ENCODE data around the gene DLEC1.
"Not testable (repeated sequence)": the region's sequence is repeated elsewhere in the genome, so short reads cannot be mapped to it uniquely, and the experiment has no call there.

Gene DLEC1

DNA sequence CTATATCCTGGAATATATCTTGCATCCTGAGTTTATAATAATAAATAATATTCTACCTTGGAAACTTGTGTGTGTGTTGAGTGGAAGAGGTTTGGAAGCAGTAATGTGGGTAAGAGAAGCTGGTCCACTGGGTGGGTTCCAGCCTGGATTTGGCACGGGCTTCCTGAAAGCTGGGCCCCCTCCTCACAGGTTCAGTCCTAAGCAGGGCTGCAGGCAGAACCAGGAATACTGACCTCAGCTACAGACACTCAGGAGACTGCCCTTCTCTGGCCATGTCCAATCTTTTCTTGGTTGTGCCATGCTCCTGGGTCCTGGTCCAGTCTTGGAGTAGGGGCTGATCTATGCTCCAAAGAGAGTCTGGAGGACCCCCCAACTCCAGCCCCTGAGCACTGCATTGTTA is 104.0 kb downstream of the DLEC1 start:
- no peak for DNase-seq

DNA sequence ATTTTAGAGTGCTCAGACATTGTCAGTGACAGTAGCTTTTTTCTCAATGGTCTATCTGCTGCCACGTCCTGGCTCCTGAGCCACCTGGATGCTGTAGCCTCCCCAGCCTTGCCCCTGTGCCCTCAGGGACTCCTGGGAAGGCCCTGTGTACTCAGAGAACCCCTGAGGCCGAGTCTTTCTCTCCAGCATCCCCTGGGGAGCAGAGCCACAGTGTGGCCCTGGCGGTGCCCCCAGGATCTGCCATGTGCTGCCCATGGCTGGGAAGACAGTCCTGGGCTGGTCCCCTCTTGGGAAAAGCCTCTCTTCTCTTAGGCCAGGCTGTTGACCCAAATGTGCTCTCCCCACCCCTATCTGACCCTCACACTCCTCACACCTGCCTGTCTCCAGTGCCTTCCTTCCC is 104.5 kb downstream of the DLEC1 start:
- no peak for DNase-seq

DNA sequence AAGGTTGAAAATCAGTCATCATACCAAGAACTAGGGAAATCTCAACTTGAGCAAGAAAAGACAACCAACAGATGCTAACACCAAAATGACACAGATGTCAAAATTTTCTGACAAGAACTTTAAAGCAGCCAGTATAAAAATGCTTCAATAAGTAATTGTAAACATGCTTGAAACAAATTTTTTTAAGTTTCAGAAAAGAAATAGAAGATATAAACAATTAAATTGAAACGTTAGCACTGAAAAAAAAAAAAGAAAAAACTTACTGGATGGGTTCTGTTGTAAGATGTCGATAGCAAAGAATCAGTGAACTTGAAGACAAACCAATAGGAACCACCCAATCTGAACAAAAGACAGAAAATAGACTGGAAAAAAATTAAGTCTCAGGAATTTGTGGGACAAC is 107.5 kb downstream of the DLEC1 start:
- no peak for DNase-seq

DNA sequence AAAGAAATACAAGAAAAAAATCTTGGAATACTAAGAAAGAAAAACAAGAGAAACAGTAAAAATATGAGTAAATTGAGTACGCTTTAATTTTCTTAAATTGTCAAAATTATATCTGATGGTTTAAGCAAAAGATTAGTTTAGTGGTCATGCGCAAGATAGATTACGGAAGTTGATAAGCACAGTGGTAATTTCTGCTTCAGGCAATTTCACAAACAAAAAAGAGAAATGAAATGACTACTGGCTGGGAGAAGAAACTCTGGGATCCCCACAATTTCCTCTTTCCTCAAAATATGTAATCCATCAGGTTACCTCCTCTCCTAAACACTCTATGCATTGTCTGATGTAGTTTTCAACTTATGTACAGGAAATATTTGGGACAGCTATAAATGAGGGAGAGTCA is 108.4 kb downstream of the DLEC1 start:
- DNase-seq: no peak

DNA sequence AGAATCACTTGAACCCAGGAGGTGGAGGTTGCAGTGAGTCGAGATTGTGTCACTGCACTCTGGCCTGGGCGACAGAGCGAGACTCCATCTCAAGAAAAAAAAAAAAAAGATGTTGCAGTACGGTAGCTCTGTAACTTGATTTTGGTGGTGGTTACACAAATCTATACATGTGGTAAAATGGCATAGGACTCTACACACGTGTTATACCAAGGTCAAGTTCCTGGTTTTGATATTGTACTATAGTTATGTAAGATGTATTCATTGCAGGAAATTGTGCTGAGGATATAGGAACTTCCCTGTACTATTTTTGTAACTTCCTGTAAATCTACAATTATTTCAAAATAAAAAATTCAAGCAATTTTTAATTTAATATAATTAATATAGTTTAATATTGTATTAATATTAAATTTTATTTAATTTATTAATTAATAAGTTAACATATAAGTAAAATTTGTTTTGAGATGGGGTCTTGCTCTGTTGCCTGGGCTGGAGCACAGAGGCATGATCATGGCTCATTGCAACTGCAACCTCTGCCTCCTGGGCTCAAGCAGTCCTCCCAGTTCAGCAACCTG is 109.4 kb downstream of the DLEC1 start:
- DNase-seq: no peak

DNA sequence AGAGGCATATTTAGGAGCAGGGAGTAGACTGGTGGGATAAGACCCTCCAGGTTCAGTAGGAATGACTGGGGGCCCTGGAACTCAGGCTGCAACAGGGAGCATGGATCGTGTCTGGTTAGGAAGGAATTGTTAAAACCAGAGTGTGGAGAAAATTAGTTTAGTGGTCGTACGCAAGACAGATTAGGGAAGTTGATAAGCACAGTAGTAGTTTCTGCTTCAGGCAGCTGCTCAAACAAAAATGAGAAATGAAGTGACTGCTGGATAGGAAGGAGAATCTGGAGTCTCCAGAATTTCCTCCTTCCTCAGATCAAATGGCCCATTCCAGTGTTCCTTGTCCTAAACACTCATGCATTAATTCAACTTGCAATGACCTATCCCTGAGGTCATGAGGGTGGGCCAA is 110.7 kb downstream of the DLEC1 start:
- no peak for DNase-seq

DNA sequence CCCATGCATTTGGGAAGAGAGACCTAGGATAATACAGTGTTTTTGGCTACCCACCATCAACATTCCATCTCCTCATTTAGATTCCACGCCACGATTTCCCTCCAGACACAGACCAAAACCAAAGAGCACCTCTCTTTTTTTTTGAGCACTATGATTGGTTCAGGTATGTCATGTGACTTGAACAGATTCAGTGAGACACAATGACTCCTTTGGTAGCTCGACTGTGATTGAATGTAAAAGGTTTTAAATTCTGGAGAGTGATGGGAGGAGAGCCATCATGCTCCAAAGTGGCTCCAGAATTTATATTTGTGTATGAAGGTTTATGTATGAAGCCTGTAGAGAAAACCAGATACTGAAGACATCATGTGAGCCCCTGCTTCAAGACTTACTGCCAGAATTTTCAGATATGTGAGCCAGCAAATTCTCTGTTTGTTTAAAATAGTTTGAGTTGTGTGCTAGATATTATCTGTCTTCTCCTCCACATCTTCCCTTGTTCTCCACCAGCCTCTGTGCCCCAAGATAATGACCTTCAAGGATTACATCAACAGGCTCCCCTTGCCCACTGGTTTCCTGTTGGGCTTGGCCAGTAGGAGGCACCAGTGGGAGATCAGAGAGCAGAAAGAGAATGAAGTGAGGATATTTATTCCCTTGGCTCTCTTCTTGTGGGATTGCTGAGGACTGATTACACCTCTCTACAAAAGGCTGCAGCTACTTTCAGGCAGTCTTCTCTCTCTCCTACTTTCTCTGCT is 111.9 kb downstream of the DLEC1 start:
- DNase-seq: no peak

DNA sequence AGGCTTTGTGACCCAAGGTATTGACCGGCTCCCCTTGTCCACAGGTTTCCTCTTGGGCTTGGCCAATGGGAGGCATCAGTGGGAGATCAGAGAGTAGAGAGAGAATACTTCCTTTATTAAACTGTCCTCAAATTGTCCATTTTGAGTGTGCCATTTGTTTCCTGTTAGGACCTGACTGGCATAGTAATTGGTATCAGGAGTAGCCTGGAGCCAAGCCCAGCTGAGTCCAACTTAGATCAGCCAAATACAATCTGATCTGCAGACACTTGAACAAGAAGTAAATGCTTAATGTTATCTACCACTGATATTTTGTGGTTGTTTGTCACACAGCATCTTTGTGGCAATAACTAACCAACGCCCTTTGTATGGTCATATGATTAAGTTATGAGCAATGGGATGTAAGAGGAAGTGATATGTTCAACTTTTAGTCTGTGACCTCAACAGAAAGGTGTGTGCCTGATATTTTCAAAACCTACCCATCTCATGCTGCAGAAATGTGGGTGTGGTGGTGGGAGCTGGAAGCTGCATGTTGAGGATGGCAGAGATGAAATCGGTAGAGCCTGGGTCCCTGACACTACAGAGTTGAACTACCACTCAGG is 112.8 kb downstream of the DLEC1 start:
- DNase-seq: no peak

DNA sequence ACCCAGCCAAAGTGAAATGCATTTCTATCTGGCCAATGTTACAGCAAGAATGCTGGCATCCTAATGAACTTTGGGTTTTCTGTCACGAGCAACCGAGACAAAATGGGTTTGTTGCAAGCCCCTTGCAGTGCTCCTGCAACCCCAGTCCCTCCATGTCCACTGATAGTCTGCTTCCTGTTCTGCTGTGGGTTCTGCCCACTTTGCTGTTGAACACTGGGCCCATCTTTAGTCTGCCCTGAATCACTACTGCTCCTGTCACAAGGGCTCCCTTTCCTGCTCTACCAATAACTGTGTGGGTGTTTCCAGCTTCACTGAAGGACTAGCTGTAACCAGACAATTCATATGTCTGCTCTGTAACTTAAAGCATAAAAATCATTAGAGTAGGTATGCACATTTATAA is 113.6 kb downstream of the DLEC1 start:
- no peak for DNase-seq

DNA sequence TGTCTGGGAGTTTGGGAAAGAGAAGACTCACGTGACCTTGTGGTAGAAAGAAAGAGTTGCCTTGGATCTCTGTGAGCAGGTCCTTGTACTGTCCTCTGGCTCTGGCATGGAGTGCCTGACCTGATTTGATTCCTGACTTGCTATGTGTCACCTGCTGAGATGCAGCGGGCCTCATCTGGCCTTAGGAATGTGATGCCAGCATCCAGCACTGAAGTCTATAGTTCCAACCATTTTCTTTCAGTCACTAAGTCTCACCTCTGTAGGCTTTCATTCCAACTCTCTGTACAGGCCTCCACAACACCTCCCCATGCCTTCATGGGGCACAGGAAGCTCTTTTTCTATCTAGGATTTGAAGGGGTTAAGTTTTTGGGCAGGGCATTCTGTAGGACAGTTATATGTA is 114.2 kb downstream of the DLEC1 start:
- DNase-seq: no peak

DNA sequence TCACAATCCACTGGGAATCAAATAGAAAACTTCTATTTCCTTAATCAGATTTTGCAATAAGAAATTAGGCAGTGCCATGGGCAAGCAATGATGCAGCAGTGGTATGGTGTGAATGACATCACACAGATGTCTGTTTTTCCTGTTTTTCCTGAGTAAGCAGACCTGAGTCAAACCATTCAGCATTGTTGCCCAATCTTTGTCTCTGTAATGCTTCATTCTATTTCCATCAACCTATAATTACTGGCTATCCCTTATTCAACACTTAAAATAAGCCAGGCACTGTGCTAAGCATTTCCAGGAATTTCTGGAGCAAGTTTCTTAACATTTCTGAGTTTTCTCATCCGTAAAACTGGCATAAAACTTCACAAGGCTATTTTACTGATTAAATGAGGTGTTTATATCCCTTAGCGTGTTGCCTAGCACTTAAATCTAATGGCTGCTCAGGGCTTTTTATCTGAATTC is 115.1 kb downstream of the DLEC1 start:
- no peak for DNase-seq

DNA sequence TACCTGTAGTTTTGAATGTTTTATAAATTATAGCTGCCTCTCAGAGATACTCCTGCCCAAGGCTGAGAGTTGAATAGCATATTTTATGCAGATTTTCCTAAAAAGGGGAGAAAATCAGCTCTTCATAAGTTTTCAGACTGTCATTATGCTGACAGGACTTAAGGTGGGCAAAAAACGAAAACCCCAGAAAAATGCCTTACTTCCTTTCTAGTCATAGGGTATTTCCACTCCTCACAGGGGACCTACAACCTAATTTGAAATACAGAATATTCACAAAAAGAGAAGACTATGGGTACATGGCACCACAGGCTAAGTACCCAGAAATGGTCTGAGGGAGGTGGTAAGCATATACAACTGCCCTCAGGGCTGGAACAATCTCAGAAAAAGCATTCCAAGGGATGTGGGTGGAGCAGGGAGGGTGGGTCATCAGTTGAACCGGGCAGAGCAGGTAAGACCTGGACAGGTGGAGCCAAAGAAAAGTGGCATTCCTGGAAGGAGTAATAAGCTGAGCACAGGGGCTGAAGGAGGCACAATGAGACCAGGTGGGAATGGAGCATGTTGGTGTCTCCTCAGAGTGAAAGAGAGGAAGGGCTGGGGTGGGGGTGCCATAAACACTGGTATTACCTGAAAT is 115.7 kb downstream of the DLEC1 start:
- no peak for DNase-seq

DNA sequence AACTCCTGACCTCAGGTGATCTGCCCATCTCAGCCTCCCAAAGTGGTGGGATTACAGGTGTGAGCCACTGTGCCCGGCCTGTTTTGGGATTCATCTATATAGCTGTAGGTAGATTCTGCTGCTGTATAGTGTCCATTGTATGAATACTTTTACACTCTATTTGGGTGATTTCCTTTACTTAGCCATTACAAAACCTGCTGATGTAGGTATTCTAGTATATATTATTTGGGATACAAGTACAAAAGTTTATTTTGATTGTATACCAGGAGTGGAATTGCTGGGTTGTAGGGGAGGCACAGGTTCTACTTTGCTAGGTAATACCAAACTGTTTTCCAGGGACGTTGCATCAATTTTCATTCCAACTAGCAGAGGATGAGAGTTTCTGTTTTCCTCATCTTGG is 116.8 kb downstream of the DLEC1 start:
- DNase-seq: no peak

DNA sequence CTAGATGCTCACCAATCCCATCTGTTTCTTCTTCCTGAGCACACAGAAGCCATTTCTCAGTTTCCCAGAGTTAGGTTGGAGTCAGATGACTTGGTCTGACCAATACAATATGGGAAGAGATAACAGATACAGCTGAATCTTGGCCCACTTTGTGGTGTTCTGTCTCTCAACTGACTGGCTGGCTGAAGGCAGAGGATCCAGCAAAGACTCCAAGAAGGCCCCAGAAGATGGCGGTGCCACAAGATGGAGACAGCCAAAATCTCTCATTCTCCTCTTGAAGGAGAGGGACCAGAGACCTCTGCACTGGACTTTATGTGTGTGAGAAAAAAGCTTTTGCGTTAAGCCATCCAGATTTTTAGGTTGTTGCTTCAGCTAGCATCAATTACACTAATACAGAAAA is 118.1 kb downstream of the DLEC1 start:
- DNase-seq: no peak

DNA sequence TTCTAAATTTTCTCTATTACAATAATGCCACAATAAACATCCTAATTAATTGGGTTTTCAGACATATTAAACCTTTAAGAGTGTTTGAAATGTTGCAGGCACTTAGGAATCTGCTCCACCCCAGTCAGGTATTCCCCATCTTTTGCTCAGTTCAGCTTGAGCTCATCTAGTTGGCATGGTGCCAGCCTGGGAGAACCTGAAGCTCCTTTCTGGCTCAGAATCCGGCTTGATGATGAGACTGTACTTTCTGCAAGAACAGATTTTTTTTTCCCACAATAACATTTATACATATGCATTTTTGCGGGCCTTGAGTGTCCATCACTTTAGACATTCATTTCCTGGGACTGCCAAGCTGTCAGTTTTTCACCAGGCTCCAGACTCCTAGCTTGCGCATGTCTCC is 118.6 kb downstream of the DLEC1 start:
- DNase-seq: no peak

DNA sequence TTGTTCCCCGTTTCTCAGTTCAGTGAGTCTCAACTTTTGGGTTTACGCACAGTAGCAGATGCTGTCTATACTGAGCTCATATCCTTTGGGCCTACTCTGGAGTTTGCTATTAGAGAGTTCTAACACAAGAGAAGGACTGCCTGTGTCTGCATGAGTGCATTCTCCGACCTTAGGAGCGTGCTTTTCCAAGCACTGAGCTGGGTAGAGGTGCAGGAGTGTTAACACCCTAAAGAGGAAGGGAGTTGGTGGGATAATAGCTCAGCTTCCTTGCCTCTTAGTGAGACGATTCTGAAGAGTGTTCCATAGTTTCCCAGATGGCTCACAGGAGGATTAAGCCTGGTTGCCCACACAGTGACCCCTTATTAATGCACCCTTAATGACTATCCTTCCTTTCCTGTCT is 119.5 kb downstream of the DLEC1 start:
- no peak for DNase-seq

DNA sequence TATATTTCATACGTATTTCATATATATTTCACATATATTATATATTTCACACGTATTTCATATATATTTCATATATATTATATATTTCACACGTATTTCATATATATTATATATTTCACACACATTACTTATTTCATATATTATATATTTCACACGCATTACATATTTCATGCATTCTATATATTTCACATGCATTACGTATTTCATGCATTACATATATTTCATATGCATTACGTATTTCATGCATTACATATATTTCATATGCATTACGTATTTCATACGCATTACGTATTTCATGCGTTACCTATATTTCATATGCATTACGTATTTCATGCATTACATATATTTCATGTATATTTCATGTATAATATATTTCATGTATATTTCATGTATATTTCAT is 121.7 kb downstream of the DLEC1 start:
- not testable (repeated sequence) for DNase-seq

DNA sequence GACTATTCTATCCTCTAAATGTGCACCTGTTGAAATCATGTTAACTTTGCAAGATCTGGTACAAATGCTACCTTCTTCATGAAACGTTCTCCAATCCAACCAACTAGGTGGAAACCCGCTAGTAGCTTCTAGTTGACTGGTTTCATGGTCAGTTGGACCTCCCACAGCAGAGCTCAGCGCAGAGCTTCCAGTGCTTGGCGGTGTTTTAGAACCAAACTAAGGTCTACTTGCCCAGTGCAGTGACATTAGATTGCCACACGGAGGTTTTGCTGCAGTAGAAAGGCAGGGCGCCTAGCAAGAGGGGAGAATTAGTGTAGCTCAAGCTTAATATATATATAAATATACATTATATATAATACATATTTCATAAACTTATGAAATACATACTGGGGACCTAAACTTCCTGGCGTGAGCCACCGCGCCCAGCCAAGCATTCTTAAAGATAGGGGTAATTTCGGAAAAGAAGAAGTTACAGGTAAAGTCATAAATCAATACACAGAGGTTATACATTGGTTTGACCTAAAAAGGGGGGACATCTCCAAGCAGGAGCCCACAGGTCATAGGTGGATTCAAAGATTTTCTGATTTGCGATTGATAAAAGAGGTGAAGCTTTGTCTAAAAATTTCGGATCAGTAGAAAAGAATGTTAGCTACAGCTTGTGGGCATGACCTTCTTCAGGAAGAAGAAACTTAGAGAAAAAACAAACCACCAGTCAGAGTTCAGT is 124.3 kb downstream of the DLEC1 start:
- DNase-seq: no peak

DNA sequence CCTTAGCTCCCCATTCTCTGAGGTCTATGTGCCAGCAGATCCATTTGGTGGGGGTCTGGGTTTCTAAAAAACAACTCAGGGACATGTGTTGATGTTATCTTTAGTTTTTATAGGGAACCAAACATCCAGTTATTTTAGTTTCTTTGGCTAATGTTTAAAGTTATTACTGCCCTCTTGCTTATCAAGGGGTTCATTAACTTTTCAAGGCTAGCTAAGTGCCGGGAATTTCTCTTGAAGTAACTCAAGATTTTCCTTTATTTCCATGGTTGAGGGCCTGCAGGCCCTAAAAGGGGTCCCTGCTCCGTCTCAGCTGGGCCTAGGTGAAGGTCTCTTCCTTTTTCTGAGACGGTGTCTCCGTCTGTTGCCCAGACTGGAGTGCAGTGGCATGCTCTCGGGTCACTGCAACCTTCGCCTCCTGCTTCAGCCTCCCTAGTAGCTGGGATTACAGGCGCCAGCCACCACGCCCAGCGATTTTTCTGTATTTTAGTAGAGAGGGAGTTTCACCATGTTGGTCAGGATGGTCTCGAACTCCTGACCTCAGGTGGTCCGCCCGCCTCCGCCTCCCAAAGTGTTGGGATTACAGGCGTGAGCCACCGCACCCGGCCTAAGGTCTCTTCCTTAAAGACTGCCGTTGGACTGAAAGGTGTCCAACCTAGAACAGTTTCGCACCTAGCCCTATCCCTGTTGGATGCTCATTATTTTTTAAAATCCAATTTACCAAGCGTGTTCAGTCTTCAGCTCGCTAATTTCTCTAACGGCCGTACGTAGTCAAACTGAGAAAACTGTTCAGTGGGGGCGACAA is 125.0 kb downstream of the DLEC1 start:
- DNase-seq: no peak

DNA sequence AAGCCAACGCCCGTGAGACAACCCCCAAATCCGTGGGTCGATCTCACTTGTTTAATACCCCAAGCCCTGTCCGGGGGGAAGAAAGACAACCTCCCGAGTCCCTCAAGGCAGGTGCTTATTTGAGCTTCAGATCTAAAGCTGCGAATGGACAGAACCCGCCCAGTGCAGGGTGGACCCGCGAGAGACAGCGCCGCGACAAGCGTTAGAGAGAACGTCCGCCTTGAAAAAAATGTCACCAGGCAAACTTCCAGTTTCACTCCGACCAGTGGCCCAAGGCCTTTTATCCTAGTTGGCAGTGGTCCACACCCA is 125.6 kb downstream of the DLEC1 start:
- DNase-seq: no peak

DNA sequence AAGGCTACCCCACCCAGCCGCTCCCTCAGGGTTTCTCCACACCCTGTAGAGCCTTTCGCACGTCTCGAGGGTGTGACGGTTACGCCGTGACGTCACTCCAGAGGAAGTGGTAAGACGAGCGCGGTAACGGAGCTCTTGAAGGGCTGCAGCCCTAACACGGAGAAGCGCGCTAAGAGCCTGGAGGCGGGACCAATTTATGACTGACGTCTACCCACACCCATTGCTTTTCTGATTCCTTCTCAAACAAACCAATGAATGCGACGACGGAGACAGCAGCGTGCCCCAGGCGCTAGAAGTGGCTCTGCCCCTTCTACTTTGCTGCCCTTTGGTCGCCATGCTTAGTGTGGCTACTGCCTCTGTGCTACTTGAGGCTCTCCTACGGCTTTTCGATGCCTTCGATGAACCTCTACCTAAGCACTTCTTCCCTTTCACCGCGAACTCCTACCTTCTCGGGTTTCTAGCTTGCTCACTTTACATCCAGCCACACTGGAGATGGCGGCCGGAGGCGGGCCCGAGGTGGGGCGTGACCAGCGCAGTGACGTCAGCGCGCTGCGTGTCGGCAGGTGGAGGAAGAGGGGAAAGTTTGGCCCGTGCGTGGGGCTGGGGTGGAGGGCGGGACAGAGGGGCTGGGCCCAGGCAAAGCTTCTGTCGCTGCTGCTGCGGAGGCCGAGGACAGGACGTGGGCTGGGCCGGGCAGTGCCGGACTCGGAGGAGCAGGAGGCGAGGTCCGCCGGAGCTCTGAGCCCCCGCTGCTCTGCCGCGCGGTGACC is 126.1 kb downstream of the DLEC1 start, which contains the start of gene OXSR1:
TSS of gene OXSR1 (plus strand) at position 586 of the 770 bp plus-strand sequence. CDS start 340 bp downstream, outside the sequence.
- peak; percentile 95 for DNase-seq
